Kidney tubule cell (primary cell): ENCODE data around the gene SLC27A2.
"Not testable (repeated sequence)": the region's sequence is repeated elsewhere in the genome, so short reads cannot be mapped to it uniquely, and the experiment has no call there.

Experiments
- DNase-seq: peaks from one replicate; pipeline ENCODE4 v3.0.0-alpha.2; 2018; ENCODE audit warnings: low spot score

Gene SLC27A2

DNA sequence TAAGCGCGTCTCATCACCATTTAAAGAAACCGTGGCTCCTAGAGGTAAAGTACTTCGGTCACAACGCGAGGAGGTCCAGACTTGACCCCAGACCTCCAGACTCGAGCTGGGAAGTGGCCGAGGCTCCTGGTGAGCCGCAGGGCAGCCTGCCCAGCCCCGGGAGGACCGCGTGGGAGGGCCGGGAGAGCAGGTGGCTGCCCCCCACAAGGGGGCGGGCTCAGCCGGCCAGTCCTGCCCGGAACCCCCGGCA is at the start of gene SLC27A2:
SLC27A2 (plus strand) TSS at position 228 of the 250 bp plus-strand sequence. CDS start 232 bp downstream, outside the sequence.
- DNase-seq: peak; percentile 61

- DNase-seq: not testable (repeated sequence)
These were observed 49.6 kb upstream of the SLC27A2 start for GRCh38 chr15:50132251-50132984.

DNA sequence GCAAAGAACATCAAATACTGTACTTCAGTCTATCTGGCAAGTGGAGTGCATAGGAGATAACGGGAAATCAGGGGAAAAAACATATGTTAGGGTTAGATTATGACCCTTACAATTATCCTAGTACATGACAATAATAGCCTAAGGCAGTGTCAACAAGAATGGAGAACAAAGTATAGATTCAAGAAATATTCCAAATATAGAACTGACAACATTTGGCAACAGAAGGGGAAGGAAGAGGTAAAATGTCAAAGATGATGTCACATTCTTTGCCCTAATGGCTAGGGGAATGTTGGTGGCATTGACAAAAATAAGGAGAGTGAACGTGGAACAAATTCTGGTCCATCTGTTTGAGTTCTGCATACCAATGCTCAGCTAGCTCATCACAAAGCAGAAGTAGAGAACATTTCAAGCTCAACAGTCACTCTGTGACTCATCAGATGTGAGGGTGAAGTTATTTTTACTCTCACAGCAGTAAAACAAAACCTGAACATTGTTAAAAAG is 47.4 kb upstream of the SLC27A2 start:
- DNase-seq: no peak

DNA sequence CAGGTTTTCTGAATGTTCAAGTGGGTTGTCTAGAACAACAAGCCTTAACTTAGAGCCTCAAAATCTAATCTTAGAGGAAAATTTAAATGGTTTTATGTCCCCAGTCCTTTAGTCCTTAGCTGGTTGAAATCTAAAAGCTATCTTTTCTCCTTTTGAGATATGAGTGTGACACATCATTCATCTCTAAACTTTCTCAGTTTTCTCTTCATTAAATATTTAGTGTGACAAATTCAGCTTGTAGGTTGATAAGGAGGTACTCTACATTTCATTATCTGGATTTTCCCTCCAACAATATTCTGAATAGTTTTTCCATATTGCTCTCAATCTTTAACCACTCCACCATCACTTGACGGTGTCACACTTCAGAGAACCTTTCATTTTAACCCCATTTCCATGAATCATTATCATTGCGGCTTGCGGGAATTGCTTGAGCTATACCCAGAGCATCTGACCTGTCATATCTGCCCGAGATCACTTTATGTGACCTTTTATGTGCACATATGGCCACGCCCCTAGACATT is 46.9 kb upstream of the SLC27A2 start:
- DNase-seq: no peak

DNA sequence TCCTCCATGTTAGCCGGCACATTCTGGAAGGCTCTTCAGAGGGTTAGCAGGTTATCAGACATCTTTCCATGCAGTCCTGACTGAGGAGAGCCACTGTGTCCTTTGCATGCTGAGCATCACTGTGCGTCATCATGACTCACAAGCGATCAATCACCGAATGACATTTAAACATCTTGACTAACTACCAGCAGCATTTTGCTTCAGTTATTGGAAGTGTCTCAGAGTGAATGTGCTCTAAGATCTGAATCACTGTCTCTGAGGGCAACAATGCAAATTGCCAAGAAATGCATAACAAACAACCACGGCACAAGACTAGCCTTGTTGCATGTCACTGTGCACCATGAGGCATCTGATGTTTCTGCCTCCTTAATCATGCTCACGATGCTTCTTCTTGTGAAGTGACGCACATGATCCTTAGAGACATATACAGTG is 44.6 kb upstream of the SLC27A2 start:
- peak; percentile 68 for DNase-seq

DNA sequence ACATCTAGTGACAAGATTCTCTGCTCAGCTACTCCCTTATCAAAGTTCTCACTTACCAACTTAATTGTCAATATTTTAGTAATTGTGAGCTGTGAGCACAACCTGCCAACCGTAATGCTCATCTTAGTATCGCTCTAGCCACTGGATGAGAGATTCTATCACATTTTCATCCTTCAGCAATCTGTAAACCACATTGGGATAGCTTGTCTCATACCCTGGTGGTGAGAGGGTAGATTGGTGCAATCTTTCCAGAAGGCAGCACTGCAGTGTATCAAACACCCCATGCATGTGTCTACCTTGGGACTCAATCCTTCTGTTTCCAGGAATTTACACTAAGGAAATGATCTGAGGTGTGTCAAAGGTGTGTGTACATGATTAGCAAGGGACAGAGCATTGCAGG is 44.1 kb upstream of the SLC27A2 start:
- DNase-seq: no peak

- no peak for DNase-seq
These were observed 43.6 kb upstream of the SLC27A2 start for GRCh38 chr15:50138391-50138790.

DNA sequence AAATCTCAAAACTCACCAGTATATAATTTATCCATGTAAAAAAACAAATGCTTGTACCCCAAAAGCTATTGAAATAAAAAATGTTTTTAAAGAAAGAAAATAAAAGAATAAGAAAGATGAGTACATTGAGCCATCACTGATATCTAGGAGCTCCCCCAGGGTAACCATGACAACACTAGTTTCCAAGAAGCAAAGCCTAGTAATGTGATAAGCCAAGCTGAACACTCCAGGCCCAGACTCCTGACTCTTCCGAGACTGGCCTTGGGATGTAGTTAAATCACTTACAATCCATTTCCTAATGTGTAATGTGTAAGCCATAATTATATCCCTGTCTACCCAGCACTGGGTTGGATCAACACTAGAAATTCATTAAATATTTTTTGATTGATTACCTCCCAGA is 41.9 kb upstream of the SLC27A2 start:
- no peak for DNase-seq

GRCh38 chr15:50140983-50141382 is 41.0 kb upstream of the SLC27A2 start:
- no peak for DNase-seq

DNA sequence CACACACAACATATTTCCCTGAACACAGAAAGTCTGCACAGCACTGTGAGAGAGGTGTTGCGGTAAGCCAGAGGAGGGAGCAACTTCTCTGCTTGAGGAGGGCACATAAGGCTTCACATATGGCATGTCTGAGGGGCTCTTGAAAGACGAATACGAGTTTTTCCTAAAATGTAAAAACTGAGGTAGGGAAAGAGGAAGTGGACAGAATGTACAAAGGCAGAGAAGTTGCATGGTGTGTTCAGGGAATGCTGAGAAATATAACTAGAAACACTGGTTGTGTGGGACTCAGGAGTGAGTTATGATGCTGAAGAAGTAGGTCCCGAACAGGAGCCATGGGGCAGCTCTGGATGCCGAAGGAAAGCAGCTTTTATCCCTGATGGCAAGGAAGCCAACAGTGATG is 40.1 kb upstream of the SLC27A2 start:
- no peak for DNase-seq

DNA sequence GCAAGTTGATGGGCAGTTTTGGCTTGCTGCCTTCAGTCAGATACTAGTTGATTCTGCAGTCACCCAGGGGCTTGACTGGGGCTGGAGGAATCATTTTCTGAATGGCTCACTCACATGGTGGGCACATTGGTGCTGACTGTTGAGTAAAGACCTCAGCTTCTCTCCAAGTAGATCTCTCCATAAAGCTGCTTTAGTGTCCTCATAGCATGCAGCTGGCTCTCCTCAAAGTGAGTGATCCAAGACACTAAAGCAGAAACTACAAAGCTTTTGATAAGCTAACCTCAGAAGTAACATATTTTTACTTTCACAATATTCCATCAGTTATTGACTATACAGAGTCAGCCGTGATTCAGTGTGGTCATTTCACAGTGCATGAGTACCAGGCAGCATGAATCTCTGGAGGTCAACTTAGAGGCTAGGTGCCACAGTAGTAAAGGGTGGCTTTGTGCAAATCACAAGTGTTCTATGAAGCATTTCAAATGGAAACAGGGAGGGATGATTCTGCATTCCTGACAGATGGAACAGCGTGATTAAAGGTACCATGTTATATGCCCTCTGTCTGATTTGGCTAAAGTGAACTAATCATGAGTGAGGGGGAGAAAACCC is 38.6 kb upstream of the SLC27A2 start:
- peak; percentile 84 for DNase-seq

- no peak for DNase-seq
These were observed 37.5 kb upstream of the SLC27A2 start for GRCh38 chr15:50144341-50145120.

DNA sequence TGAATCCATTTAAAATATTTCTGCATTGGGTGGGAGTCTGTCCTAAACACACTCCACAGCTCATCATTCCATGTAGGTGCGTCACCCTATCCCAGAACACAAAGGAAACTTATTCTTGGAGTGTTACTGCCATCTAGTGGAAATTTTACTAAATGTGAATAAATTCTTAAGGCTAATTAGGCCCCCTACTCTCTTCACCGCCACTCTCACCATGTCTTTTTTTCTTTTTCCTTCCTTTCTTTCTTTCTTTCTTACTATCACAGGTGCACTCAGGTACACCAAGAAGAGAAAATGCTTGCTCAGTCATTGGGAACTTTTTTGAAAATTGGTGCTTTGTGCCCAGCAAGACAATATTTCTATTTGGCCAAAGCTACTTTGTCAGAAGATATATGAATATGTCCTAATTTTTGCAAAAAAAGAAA is 36.5 kb upstream of the SLC27A2 start:
- peak; percentile 81 for DNase-seq

GRCh38 chr15:50146632-50147031 is 35.4 kb upstream of the SLC27A2 start:
- DNase-seq: no peak

DNA sequence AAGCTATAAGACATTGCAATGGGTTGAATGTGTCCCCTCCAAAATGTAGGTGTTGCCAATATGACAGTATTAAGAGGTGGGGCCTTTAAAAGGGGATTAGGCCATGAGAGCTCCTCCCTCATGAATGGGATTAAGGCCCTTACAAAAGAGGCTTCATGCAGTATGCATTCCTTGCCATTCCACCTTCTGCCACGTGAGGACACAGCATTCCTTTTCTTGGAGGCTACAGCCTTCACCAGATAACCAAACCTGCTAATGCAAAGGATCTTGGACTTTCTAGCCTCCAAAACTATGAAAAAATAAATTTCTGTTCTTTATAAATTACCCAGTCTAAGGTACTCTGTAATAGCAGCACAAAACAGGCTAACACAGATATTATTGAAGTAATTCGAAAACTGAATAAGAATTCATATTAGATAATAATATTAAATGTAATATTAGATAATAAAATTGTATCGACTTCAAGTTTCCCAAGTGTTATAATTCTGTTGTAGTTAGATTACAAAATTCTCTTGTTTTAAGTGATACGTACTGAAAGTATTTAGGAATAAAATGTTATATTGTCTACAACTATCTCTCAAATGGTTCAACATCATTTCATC is 33.5 kb upstream of the SLC27A2 start:
- DNase-seq: peak; percentile 68

DNA sequence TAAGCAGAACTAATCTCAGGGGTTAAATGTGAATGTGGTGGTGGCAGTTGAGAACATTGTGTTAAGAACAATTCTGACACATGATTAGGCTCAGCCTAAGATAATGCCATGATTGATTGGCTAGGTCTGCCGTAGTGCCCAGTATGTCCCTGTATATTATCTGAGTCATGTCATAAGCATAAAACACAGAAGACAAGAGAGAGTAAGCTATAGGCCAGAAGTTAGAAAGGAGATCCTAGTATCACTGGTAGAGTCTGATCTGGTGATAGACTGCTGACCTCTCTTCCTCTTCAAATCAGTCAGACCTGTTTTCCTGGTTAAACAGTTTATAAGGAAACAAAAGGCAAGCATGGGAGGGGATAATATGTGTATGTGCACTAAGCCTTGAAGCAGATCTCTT is 32.9 kb upstream of the SLC27A2 start:
- peak; percentile 44 for DNase-seq

- no peak for DNase-seq
These were observed 31.6 kb upstream of the SLC27A2 start for GRCh38 chr15:50150349-50150748.

GRCh38 chr15:50150851-50151250 is 31.1 kb upstream of the SLC27A2 start:
- no peak for DNase-seq

- DNase-seq: no peak
These were observed 30.5 kb upstream of the SLC27A2 start for GRCh38 chr15:50151476-50151875.

DNA sequence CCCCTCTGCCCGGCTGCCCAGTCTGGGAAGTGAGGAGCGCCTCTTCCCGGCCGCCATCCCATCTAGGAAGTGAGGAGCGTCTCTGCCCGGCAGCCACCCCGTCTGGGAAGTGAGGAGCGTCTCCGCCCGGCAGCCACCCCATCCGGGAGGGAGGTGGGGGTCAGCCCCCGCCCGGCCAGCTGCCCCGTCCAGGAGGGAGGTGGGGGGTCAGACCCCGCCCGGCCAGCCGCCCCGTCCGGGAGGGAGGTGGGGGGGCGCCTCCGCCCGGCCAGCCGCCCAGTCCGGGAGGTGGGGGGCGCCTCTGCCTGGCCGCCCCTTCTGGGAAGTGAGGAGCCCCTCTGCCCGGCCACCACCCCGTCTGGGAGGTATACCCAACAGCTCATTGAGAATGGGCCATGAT is 23.8 kb upstream of the SLC27A2 start:
- not testable (repeated sequence) for DNase-seq

GRCh38 chr15:50162969-50163718 is 18.9 kb upstream of the SLC27A2 start:
- DNase-seq: peak; percentile 77
